ENCODE results near the gene GJB6. TPM values are rescaled to one million over a fixed set of nuclear protein-coding genes. Genes with fewer than 3 reads are reported as not detected.

GJB6 gene
- total RNA-seq, 1 donor from 2014 or later, result 0.96 TPM

- intact Hi-C loops (cut with micrococcal nuclease), result no loop called here
Measured at GRCh38 chr13:20227730-20228129, 4.4 kb downstream of the GJB6 start.

GRCh38 chr13:20227288-20227687, 4.8 kb downstream of the GJB6 start:
- intact Hi-C loops (cut with micrococcal nuclease), result no loop called here

DNA sequence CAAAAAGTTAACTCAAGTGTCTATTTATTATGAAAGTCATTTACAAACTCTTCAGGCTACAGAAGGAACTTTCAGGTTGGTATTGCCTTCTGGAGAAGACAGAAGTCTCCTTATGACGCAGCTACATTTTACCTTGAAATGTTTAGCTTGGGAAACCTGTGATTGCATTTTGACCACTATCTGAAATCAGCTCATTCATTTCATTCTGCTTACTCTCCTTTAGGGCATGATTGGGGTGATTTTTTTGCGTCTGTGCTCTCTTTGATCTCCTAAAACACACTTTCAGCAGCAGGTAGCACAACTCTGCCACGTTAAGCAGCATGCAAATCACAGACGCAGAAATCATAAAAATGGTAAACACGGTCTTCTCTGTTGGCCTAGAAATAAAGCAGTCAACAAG, 9.6 kb downstream of the GJB6 start:
- intact Hi-C loops (cut with micrococcal nuclease), result no loop called here

- intact Hi-C loops (cut with micrococcal nuclease), result no loop called here
Measured at GRCh38 chr13:20221772-20222171, 10.3 kb downstream of the GJB6 start.

DNA sequence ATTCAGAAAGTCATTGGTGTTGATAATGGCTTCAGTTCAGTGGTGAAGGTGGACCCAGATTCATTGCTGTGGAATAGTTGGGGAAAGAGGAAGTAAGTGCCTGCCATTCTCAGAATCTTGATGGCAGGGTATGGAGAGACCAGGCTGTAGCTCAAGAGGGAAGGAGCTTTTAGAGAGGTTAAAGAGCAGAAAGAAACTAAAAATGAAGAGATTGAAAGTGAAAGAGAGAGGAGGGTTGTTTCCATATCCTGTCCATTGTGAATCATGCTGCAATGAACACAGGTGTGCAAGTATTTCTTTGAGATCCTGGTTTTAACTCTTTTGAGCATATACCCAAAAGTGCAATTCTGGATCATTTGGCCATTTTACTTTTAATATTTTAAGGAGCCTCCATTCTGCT, 12.5 kb downstream of the GJB6 start:
- intact Hi-C loops (cut with micrococcal nuclease), result loop anchor here (1.0 to 5.0 kb wide), 3 partner anchors 12 to 553 kb away; partner anchors contain the start of gene EEF1AKMT1

DNA sequence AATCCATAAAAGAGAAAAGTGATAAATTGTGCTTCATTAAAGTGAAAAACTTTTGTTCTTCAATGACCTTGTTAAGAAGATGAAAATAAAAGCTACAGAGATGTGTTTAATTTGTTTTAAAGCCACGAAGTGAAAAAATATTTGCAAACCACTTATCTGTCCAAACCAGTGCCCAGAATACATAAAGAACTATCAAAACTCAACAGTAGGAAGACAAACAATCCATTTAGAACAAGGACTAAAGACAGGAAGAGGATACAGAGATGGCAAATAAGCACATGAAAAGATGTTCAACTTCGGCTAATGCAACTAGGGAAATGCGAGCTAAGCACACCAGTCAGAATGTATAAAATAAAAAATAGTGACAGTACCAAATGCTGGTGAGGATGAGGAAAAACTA, 15.0 kb downstream of the GJB6 start:
- intact Hi-C loops (cut with micrococcal nuclease), result loop anchor here (5.0 kb wide), 1 partner anchor 555 kb away; the partner anchor contains the start of gene EEF1AKMT1

DNA sequence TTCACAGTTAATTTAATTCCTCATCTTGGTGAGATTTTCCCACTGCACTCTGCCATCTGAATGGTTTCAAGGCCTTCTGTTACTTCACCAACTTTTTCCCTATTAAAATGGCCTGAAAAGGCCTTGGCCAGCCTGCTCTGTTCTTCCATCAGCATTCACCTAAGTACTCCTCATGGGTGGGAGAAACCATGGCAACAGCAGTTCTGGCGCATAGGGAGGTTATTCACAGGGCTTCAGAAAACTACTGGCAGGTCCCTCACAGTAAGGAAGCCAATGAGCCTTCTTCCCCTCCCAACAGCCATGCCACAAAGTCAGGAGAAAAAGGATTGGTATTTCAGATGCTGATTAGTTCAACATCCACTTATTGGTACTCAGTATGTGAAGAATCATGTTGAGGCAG, 22.2 kb downstream of the GJB6 start:
- intact Hi-C loops (cut with micrococcal nuclease), result no loop called here

DNA sequence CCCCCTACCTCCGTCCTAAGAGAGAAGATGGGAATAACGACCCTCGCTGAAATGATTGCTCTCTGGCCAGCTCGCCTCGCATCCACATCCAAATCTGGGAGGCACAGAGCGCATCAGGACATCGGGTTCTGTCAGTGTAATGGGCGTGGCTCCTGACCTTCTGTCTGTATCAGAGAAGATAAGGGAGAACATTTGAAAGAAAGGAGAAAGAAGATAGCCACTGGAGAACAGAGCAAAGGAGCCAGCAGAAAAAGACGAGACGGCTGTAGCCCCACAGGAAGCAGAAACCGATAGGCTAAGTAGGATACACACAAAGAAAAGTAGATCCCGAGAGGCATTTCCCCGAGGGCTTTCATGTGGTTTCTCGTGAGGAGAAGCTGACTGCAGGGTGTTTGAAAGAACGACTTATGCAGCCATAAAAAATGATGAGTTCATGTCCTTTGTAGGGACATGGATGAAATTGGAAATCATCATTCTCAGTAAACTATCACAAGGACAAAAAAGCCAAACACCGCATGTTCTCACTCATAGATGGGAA, 25.4 kb downstream of the GJB6 start:
- intact Hi-C loops (cut with micrococcal nuclease), result no loop called here

GRCh38 chr13:20206065-20206697, 25.9 kb downstream of the GJB6 start:
- intact Hi-C loops (cut with micrococcal nuclease), result no loop called here

DNA sequence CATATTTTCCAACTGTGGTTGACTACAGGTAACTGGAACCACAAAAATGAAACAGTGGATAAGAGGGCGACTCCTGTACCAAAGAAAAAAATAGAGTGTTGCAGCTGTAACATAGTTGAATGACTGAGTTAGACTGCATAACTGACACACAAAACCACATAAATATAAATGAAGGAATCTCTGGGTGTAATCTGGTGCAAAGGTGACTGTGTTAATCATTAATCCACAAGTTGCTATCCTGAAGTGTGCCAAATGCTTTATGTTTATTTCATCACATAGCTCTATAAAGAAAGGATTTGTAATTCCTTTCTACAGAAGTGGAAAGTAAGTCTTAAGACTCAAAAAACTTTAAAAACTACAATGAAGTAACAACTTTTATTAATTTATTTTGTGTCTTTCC, 33.3 kb downstream of the GJB6 start:
- intact Hi-C loops (cut with micrococcal nuclease), result loop anchor here (5.0 to 10.0 kb wide), 4 partner anchors 214 to 706 kb away; partner anchors contain the start of genes EEF1AKMT1, IL17D and XPO4

DNA sequence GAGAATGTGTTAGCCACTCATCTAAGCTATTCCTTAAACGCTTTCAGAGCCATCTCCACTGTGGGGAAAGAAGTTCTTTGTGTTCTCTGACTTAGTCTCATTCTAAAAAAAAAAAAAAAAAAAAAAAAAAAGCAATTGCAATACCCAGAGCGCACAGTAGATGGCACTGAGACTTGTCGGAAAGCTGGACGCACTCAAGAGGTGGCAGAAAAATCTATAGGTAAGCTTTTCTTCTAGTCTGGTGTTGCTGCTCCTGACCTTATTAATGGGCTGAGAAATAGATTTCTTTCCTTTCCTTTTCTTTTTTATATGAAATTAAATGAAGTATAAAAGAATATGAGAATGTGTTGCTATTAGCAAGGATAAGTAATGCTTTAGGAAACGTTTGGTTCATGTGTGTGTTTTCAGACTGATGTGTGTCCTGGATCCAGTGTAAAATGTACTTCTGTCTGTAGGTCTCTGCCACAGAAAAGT, 34.7 kb downstream of the GJB6 start:
- intact Hi-C loops (cut with micrococcal nuclease), result loop anchor here (1.0 to 10.0 kb wide), 10 partner anchors 15 to 707 kb away; partner anchors contain the start of genes EEF1AKMT1, IFT88, IL17D and XPO4

DNA sequence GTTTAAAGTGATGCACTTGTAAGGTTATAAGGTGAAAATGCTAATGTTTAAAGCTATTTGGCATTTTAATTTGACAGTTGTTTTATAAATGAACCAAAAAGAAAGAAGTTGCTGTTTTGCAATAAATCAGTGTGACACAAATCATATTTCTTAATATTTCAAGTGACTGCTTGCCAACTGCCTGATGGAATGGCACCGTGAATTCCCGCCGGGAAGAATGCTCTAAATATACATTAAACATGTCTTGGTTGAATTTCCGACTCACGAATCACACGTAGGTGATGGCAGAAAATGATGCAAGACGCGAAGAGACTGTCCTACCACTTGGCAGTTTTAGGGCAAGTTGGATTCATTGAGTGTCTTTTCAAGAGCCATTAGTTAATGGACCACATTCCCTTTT, 36.3 kb downstream of the GJB6 start:
- intact Hi-C loops (cut with micrococcal nuclease), result loop anchor here (2.0 to 10.0 kb wide), 5 partner anchors 216 to 709 kb away; partner anchors contain the start of genes EEF1AKMT1, IFT88, IL17D and XPO4

DNA sequence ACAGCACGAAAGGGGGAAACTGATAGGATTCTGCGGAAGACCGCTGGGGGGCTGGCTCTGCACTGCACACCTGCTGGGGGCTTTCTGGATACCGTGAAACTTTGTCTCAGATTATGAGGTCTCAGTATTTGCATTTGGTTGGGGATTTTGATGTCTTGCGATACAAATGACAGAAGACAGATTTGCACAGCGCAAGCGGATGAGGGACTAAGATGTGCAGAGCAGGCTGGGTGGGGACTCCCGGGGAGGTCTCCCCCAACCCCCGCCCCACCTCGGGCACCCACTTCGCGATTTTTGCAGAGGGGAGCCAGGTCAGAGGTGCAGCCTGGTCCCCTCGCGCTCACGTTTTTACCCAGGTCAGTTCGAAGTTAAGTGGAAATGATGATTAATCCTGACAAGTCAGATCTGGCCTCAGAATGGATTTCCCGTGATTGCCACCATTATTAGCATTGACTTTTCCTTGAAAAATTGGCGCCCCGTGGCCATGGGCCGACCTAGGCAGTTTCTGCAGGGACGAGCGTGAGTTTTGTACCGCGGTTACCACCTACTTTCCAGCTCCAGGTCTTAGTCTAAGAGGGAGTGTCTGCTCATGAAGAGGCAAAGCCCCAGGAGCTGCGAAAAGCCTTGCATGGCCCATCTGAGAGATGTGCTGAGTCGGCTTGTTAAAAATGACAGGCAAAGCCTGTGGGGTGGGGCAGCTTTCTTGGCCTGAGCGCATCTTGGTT, 38.0 kb downstream of the GJB6 start:
- intact Hi-C loops (cut with micrococcal nuclease), result loop anchor here (2.0 to 10.0 kb wide), 2 partner anchors 31 to 711 kb away; partner anchors contain the start of gene XPO4

DNA sequence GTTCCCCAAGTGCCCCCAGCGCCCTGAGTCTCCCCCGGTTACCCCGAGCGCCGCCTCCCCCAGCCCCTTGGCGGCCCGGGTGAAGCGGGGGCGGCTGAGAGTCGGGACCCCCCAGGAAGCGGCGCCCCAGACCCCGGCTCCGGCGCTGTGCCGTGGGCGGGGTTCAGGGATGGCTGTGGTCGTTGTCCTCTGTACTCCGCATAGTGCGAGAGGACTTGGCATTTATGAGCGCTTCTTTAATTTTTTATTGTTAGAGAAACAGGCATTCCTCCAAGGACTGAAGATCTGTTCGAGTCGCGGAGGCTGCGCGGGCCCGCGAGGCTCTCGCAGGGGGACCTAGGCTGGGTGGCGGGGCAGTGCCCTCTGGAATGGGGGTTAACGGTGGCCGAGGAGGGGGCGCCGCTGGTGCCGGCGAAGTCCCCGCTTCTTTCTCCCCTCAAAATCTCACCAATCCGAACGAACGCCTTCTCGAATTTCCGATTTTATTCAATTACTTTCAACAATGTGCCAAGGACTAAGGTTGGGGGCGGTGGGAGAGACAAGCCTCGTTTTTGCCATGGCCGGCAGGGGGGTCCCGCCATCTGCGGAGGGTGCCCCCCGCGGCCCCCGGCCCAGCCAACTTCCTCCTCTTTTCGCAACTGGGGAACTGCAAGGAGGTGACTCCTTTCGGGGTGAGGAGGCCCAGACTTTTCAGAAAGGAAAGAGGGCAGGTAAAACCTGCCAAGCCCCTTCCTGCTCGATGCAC, 38.8 kb downstream of the GJB6 start:
- intact Hi-C loops (cut with micrococcal nuclease), result loop anchor here (2.0 to 10.0 kb wide), 2 partner anchors 31 to 711 kb away; partner anchors contain the start of gene XPO4

DNA sequence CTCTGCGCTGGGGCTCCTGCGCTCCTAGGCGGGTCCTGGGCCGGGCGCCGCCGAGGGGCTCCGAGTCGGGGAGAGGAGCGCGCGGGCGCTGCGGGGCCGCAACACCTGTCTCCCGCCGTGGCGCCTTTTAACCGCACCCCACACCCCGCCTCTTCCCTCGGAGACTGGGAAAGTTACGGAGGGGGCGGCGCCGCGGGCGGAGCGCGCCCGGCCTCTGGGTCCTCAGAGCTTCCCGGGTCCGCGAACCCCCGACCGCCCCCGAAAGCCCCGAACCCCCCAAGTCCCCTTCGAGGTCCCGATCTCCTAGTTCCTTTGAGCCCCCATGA, 39.3 kb downstream of the GJB6 start, which contains the start of gene GJB2:
GJB2 (minus strand) TSS at position 103 of the 326 bp plus-strand sequence. CDS start 3,357 bp downstream, outside the sequence.
- intact Hi-C loops (cut with micrococcal nuclease), result loop anchor here (2.0 to 10.0 kb wide), 2 partner anchors 30 to 712 kb away; partner anchors contain the start of gene XPO4

- intact Hi-C loops (cut with micrococcal nuclease), result loop anchor here (2.0 to 10.0 kb wide), 2 partner anchors 29 to 713 kb away; partner anchors contain the start of gene XPO4
Measured at GRCh38 chr13:20192158-20192835, 39.8 kb downstream of the GJB6 start.

DNA sequence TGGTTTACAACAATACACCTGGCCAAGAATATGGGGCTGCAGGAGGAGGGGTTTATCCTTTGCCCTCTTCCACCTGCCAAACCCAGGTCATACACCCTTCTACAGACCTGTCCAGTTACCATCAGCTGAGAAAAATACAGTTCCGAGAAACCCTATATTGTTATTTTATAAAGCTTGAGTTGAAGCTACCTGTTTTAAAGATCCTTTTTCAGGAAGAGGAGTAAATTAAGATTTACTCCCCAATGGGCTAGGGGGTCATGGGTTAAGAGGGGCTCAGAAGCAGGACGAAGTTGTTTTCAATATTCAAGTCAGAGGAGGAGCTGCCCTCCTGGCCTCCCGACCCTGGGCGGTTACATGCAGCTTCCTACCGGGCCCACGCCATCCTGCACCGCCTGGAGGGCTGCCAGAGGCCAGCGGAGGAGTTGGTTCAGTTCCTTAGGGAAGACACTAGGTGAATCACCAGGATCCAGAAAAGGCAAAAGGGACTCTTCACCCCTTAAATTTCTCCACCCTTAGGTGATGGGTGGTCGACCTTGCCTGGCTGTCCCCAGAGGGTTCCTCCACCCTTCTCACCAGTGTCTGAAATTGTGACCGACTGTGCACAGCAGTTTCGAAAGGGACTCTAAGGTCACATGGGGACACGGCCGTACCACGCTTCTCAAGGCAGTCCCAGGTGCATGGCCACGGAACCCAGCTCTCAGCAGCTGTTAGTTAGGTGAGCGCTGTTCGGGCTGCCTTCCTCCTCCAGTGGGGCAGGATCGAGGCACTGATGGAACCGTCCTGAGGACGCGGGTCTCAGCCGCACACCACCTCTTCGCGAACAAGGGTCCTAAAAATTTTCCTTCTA, 40.6 kb downstream of the GJB6 start:
- intact Hi-C loops (cut with micrococcal nuclease), result loop anchor here (2.0 to 10.0 kb wide), 2 partner anchors 29 to 713 kb away; partner anchors contain the start of gene XPO4

DNA sequence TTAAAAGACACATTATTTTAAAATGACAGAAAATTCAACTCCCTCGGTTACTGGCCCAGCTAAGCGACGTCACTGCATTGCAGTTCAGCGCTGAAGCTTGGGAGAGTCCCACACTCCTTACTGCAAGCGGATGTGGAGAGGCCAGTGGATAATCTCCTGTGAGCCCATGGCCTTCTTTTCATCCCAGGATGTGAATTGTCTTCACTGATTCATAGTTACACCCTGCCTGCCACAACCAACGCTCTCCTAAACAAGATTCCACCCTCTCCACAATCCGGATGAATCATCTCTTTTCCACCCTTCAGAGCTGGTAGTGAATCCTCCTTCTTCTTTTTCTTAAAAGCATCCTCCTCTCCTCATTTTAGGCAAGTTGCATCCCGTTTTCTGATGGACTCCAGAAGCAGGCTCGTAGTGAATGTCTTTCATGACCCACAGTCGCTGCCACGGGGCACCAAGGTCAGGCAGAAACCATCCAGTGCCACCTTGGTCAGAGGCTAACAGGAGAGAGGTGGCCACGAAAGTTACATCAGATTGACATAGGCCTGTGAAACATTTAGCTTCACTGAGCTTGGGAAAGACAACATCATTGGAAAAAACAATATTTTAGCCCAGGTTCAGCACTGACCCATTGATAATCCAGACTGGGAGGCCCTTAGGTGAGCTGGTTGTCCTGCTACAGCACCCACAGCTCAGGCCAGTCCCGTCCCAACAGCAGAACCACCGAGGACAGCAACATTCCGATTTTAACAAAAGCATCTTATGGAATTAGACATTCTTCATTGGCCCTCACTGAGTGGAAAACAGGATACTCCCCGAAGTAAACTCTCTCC, 41.4 kb downstream of the GJB6 start:
- intact Hi-C loops (cut with micrococcal nuclease), result loop anchor here (10.0 kb wide), 1 partner anchor 714 kb away; the partner anchor contains the start of gene XPO4
